OCI-LY3 (cell line): ENCODE results near the gene MARK3.
"Not testable (repeated sequence)": the region's sequence is repeated elsewhere in the genome, so short reads cannot be mapped to it uniquely, and the experiment has no call there.

Experiments
- H2AFZ ChIP-seq: fragments of 200-600, 300-600 bp; shearing (Covaris generic); 2 replicates; pipeline ENCODE4 v1.6.0; 2014; ENCODE audit warnings: antibody characterized with exemption, low read depth, low read length
- H3K27ac ChIP-seq: fragments of 200-600, 300-600 bp; sonication (generic); 2 replicates; pipeline ENCODE4 v1.5.1; 2014; ENCODE audit warnings: mild to moderate bottlenecking, low read length, moderate library complexity, mixed read lengths
- H3K27me3 ChIP-seq: fragments of 200-600, 300-600 bp; sonication (generic); 2 replicates; pipeline ENCODE4 v1.6.1; 2014; ENCODE audit warnings: low read depth, low read length, mixed read lengths
- H3K36me3 ChIP-seq: fragments of 200-600, 300-600 bp; sonication (generic); replicated peaks from 2 replicates; pipeline ENCODE3; 2014; ENCODE audit warnings: low read depth, low read length, mixed read lengths
- H3K4me1 ChIP-seq: fragments of 300-600, 200-600 bp; sonication (generic); 2 replicates; pipeline ENCODE4 v1.6.1; 2014; ENCODE audit warnings: low read length, mixed read lengths
- H3K4me2 ChIP-seq: fragments of 200-600, 300-600 bp; sonication (generic); 2 replicates; pipeline ENCODE4 v1.6.1; 2014; ENCODE audit warnings: low read length, mixed read lengths
- H3K4me3 ChIP-seq: fragments of 300-600, 200-600 bp; sonication (generic); 2 replicates; pipeline ENCODE4 v1.5.1; 2014; ENCODE audit warnings: antibody characterized with exemption, mild to moderate bottlenecking, low read length, moderate library complexity
- H3K79me2 ChIP-seq: fragments of 300-600, 200-600 bp; shearing (Covaris generic); 2 replicates; pipeline ENCODE4 v1.6.1; 2014; ENCODE audit warnings: mild to moderate bottlenecking, low read length, mixed read lengths
- H3K9ac ChIP-seq: fragments of 300-600, 200-600 bp; shearing (Covaris generic); 2 replicates; pipeline ENCODE4 v1.6.0; 2014; ENCODE audit warnings: mild to moderate bottlenecking, low read length, moderate library complexity
- H3K9me3 ChIP-seq: fragments of 200-600, 300-600 bp; shearing (Covaris generic); 2 replicates; pipeline ENCODE4 v1.6.1; 2014; ENCODE audit warnings: low read length, mixed read lengths; ENCODE audit not compliant: insufficient read depth
- H4K20me1 ChIP-seq: fragments of 200-600, 300-600 bp; sonication (generic); 2 replicates; pipeline ENCODE4 v1.6.1; 2016; ENCODE audit warnings: low read length, mixed read lengths; ENCODE audit not compliant: insufficient read depth
- CTCF ChIP-seq: fragments of 200-600, 300-600 bp; sonication (generic); IDR thresholded peaks from 2 replicates; pipeline ENCODE4 v1.5.1; 2014; ENCODE audit warnings: antibody characterized with exemption, low read length, low read depth
- EZH2phosphoT487 ChIP-seq: fragments of 200-600 bp; shearing (Covaris generic); IDR thresholded peaks from 2 replicates; pipeline ENCODE4 v1.6.1; 2018; ENCODE audit warnings: antibody characterized with exemption, mixed run types, low read depth

Gene MARK3

DNA sequence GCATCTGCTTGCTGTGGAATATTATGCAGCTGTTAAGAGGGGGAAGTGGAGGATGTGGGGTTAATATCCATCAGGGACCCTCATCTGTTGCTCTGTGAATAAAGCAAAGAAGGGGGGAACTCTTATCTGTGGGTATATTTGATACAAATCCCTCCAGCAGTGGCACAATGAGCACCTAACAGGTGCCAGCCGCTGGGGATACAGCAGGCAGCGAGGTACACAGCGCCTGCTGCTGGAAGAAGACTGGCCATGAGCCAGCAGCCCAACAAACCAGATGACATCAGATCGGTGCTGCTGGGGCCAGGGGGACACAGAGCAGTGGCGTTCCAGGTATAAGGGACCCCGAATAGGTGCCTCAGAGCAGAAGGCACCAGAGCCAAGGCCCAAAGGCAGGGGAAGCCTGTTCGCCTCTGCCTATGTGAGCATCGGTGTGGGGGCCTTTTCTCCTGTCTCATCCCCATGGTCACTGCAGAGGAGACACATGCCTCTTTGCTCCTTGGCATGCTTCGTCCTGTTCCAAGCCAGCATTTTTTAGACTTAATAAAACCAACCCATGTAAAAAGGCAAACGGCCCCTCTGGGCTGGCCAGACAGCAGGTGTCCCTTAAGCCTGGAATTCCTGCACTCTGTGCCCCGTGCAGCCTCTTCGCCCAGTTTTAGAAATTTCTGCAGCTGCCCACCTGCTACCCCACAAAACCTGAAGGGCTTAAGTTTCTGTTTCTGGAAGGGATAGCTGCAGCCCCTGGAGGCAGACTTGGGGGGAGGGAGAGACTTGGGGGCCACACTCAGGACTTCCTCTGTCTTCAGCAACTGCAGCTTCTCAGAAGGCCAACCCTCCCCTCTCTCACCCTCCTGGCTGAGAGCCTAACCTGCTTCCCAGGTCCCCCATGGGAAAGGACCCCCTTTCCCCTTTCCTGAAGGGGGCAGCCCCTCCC, 139.1 kb downstream of the MARK3 start:
- Histone ChIP-seq H3K9me3 (no peaks in the 10 kb centered on the region), H3K4me3 (no peak overlapping the region; the same call in 1 of the 2 replicates), H3K9ac (peak overlapping the region; percentile 53; the same call in 1 of the 2 replicates), H3K4me1 (peaks cover 60% of the 10 kb centered on the region), H4K20me1 (no peaks in the 10 kb centered on the region), H2AFZ (no peak overlapping the region), H3K27me3 (no peaks in the 10 kb centered on the region), H3K79me2 (peaks cover 36% of the 10 kb centered on the region), H3K36me3 (peaks cover 19% of the 10 kb centered on the region), H3K4me2 (peak overlapping the region; percentile 71), H3K27ac (peak overlapping the region; percentile 98)
- TF ChIP-seq CTCF (peak; percentile 17), EZH2phosphoT487 (no peak)

GRCh38 chr14:103525430-103526246, 140.4 kb downstream of the MARK3 start:
- peak overlapping the region; percentile 71 for H3K4me2 ChIP-seq
- H3K36me3 ChIP-seq = peaks cover 30% of the 10 kb centered on the region
- H3K4me3 ChIP-seq = peak overlapping the region; percentile 53; the same call in 1 of the 2 replicates
- H3K27ac ChIP-seq = peak overlapping the region; percentile 98
- H2AFZ ChIP-seq, H4K20me1 ChIP-seq, H3K27me3 ChIP-seq, H3K9me3 ChIP-seq: not testable (repeated sequence)
- peaks cover 50% of the 10 kb centered on the region for H3K79me2 ChIP-seq
- H3K4me1 ChIP-seq = peaks cover 56% of the 10 kb centered on the region
- H3K9ac ChIP-seq = peak overlapping the region; percentile 53; the same call in 1 of the 2 replicates

- Histone ChIP-seq H3K27ac (peak overlapping the region; percentile 98), H4K20me1 (peaks cover 3% of the 10 kb centered on the region; the same call in 1 of the 2 replicates)
Observed at GRCh38 chr14:103526247-103526913, 141.2 kb downstream of the MARK3 start.

More at GRCh38 chr14:103526247-103526913, 141.2 kb downstream of the MARK3 start:
- Histone ChIP-seq H3K9me3 (no peaks in the 10 kb centered on the region), H3K4me2 (peak overlapping the region; percentile 71), H3K36me3 (peaks cover 38% of the 10 kb centered on the region), H2AFZ (no peak overlapping the region), H3K27me3 (no peaks in the 10 kb centered on the region), H3K4me3 (peak overlapping the region; percentile 53), H3K9ac (peak overlapping the region; percentile 53; the same call in 1 of the 2 replicates), H3K4me1 (peaks cover 61% of the 10 kb centered on the region), H3K79me2 (peaks cover 57% of the 10 kb centered on the region)
- TF ChIP-seq CTCF (no peak), EZH2phosphoT487 (no peak)
